Stomach (tissue), 9 donors: Measurements from ENCODE around the gene DIPK1A. TPM values are rescaled to one million over a fixed set of nuclear protein-coding genes. Genes with fewer than 3 reads are reported as not detected.

Experiments
- DNase-seq, 2 donors: peaks; one replicate each; pipeline versions ENCODE4 v3.0.0 to v3.0.0-alpha.2; 2013 to 2019
- H3K27ac ChIP-seq, 5 donors: fragments of 200-600 bp in 4 of 5; sonication (generic) in 4 of 5; one replicate each; pipeline ENCODE4 v1.5.1; 2013 to 2019; ENCODE audit warnings: mild to moderate bottlenecking in 1 of 5, moderate library complexity in 1 of 5
- H3K27me3 ChIP-seq, 3 donors: fragments of 200-600 bp; sonication (generic); one replicate each; pipeline ENCODE4 v1.5.1; 2017 to 2019; ENCODE audit warnings: mixed run types in 1 of 3
- H3K36me3 ChIP-seq, 4 donors: fragments of 200-600 bp; sonication (generic); 1 replicate in 3 of 4; 2 replicates in 1 of 4; pipeline ENCODE4 v1.5.1; 2016 to 2019
- H3K4me1 ChIP-seq, 4 donors: fragments of 200-600 bp; sonication (generic); one replicate each; pipeline ENCODE4 v1.5.1; 2016 to 2019
- H3K4me3 ChIP-seq, 4 donors: fragments of 200-600 bp; sonication (generic) in 3 of 4; one replicate each; pipeline ENCODE4 v1.5.1; 2016 to 2019; ENCODE audit warnings: mild to moderate bottlenecking in 1 of 4
- H3K9me3 ChIP-seq, 4 donors: fragments of 200-600 bp; sonication (generic); one replicate each; pipeline ENCODE4 v1.5.1; 2016 to 2019
- EP300 ChIP-seq: sonication (generic); formaldehyde crosslinking; IDR thresholded peaks from one replicate; pipeline ENCODE4 v1.6.1; 2017; ENCODE audit warnings: antibody characterized with exemption
- POLR2A ChIP-seq, 4 donors: fragments of 450-650 bp; IDR thresholded peaks; one replicate each; pipeline ENCODE4 v1.6.1; 2016; ENCODE audit warnings: antibody characterized with exemption in 4 of 4, control low read depth in 2 of 4, mild to moderate bottlenecking in 1 of 4, moderate library complexity in 1 of 4
- POLR2AphosphoS5 ChIP-seq, 3 donors: sonication (generic); formaldehyde crosslinking; IDR thresholded peaks; one replicate each; pipeline ENCODE4 v1.6.1; 2016; ENCODE audit warnings: antibody characterized with exemption in 3 of 3
- WGBS, 5 donors: extraction: QIAGEN DNeasy Blood & Tissue Kit in 3 of 5; methylation state at CpG; one replicate each; pipeline versions ENCODE4 v1.1.5 to v1.1.7; 2013 to 2018; 5-methylcytosine and 5-hydroxymethylcytosine counted together
- intact Hi-C: fragments of 100-400 bp; cut with DNase I; formaldehyde crosslinking; loops from one replicate; pipeline ENCODE4 v1.15.1; 2023; ENCODE audit warnings: low total_unique reads
- polyA plus RNA-seq, 3 donors: library from polyadenylated mRNA; stranded (reverse); fragments of 200-250 nt; gene quantifications; one replicate each; pipeline ENCODE4 v1.2.3, GENCODE V29; 2013
- total RNA-seq, 5 donors: library from RNA; depleted of rRNA; stranded (reverse); fragments of >200 nt; gene quantifications; one replicate each; pipeline versions ENCODE4 v1.1.0 to v1.2.3, GENCODE V29; 2014 to 2016
- TF ChIP-seq, protein P1 (sequence below), 7 experiments: fragments of 450-650 bp in 4 of 7; fragments of 200-600 bp in 3 of 7; sonication (generic) in 3 of 7; IDR thresholded peaks; one replicate each; pipeline ENCODE4 v1.5.1; 2016 to 2019; ENCODE audit warnings: antibody characterized with exemption in 7 of 7, control low read depth in 2 of 7, mild to moderate bottlenecking in 1 of 7
- donor health status: healthy with polysubstance abuse.
- donor health status: Bipolar disorder and iron deficiency.
- donor health status: healthy.

Gene DIPK1A
- total and polyA plus RNA-seq, 8 donors: 2.0 to 15.5 (median 5.0) TPM

DNA sequence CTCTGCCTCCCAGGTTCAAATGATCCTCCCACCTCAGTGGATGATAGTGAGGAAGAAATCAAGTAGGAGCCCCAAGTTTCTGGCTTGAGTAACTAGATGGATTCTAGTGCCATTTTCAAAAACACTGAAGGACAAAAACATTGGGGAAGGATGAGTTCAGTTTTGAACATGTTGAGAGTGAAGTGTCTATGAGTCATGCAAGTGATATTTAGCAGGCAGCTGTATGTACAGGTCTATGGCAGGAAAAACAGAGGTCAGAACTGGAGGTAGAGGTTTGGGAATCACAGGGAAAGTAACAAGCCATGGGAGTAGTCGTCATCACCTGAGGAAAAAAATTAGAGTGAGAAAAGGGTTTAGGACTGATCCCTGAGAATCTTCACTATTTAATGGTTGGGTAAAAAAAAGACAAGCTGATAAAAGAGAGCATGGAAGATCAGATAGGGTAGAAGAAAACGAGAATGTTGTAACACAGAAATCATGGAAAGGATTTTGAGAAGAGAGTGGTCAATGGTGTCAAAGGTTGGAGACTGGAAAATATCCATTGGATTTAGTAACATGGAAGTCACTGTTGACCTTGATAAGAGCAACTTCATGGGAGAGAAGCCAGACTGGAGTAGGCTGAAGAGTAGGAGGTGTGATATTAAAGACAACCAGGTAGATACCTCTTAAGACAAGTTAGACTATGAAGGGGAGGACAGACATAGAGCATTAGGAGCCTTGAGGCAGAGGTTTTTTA lies 53.1 kb downstream of the DIPK1A start:
- WGBS, 5 donors: 65 to 88% (median 73%) methylated on average over 2 of the region's 2 CpGs
- Histone ChIP-seq H3K4me3 (no peak overlapping the region), H3K27me3 (no peaks in the 10 kb centered on the region), H3K27ac (no peak overlapping the region), H3K9me3 (no peaks in the 10 kb centered on the region), H3K4me1 (peaks cover 0 to 22% (median 10%) of the 10 kb centered on the region in 4 donors), H3K36me3 (no peaks in the 10 kb centered on the region)
- DNase-seq: no peak
- intact Hi-C loops: no loop called here
- TF ChIP-seq, protein P1, sequence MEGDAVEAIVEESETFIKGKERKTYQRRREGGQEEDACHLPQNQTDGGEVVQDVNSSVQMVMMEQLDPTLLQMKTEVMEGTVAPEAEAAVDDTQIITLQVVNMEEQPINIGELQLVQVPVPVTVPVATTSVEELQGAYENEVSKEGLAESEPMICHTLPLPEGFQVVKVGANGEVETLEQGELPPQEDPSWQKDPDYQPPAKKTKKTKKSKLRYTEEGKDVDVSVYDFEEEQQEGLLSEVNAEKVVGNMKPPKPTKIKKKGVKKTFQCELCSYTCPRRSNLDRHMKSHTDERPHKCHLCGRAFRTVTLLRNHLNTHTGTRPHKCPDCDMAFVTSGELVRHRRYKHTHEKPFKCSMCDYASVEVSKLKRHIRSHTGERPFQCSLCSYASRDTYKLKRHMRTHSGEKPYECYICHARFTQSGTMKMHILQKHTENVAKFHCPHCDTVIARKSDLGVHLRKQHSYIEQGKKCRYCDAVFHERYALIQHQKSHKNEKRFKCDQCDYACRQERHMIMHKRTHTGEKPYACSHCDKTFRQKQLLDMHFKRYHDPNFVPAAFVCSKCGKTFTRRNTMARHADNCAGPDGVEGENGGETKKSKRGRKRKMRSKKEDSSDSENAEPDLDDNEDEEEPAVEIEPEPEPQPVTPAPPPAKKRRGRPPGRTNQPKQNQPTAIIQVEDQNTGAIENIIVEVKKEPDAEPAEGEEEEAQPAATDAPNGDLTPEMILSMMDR (IDR thresholded peaks at IDR 0.05): no peak
- TF ChIP-seq POLR2AphosphoS5 (IDR thresholded peaks at IDR 0.05) (no peak), EP300 (no peak), POLR2A (IDR thresholded peaks at IDR 0.05) (no peak)

DNA sequence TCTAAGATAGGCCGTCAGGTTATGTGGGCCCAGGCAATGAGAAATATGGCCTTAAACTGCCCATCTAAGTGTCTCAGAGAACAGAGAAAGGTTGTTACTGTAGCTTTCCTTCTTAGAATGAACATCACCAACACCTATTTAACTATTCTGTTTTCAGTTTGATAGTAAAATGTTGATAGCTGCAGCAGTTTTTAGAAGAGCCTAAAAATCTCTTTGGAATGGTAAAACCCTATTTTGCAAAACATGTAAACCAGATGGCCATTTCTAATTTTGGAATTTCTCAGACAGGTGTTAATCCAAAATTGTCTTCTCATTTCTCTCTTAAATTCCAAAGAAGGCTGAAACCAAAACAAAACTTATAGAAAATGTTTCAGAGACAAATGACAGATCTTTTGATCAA lies 57.5 kb downstream of the DIPK1A start:
- Histone ChIP-seq H3K4me3 (no peak overlapping the region), H3K4me1 (no peaks in the 10 kb centered on the region), H3K9me3 (peaks cover 0 to 9% (median 2%) of the 10 kb centered on the region in 4 donors), H3K27ac (no peak overlapping the region), H3K36me3 (peaks cover 0 to 6% (median 0%) of the 10 kb centered on the region in 4 donors), H3K27me3 (no peaks in the 10 kb centered on the region)
- 83 to 97% (median 95%) methylated on average over 1 of the region's 1 CpG for WGBS, 5 donors
- TF ChIP-seq EP300 (no peak), POLR2A (IDR thresholded peaks at IDR 0.05) (no peak), POLR2AphosphoS5 (IDR thresholded peaks at IDR 0.05) (no peak)
- TF ChIP-seq, protein P1 (IDR thresholded peaks at IDR 0.05): no peak
- intact Hi-C loops: no loop called here
- no peak for DNase-seq

DNA sequence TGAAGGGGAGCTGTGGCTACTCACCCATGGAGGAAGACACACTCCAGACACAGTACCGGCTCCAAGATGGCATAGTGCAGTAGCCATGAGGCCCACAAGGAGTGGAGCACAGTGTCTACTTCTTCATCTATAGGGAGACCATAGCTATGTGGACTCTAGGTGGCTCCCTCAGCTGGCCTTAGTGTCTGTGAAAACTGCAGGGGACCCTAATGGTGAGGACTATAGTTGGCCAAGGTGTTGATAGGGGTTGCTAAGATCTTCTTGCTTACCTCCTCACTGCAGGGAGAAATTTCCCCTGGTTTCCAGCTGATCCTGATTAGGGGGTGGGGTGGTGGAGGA lies 58.9 kb downstream of the DIPK1A start:
- H3K36me3 ChIP-seq: peaks cover 0 to 6% (median 0%) of the 10 kb centered on the region in 4 donors
- H3K9me3 ChIP-seq: peaks cover 0 to 9% (median 2%) of the 10 kb centered on the region in 4 donors
- WGBS, 5 donors: 98 to 100% (median 100%) methylated on average over 1 of the region's 1 CpG
- TF ChIP-seq EP300 (no peak), POLR2AphosphoS5 (IDR thresholded peaks at IDR 0.05) (no peak), POLR2A (IDR thresholded peaks at IDR 0.05) (no peak)
- TF ChIP-seq, protein P1 (IDR thresholded peaks at IDR 0.05): no peak
- H3K27me3 ChIP-seq: no peaks in the 10 kb centered on the region
- no peaks in the 10 kb centered on the region for H3K4me1 ChIP-seq
- no peak for DNase-seq
- H3K27ac ChIP-seq: no peak overlapping the region
- intact Hi-C loops: no loop called here
- no peak overlapping the region for H3K4me3 ChIP-seq

DNA sequence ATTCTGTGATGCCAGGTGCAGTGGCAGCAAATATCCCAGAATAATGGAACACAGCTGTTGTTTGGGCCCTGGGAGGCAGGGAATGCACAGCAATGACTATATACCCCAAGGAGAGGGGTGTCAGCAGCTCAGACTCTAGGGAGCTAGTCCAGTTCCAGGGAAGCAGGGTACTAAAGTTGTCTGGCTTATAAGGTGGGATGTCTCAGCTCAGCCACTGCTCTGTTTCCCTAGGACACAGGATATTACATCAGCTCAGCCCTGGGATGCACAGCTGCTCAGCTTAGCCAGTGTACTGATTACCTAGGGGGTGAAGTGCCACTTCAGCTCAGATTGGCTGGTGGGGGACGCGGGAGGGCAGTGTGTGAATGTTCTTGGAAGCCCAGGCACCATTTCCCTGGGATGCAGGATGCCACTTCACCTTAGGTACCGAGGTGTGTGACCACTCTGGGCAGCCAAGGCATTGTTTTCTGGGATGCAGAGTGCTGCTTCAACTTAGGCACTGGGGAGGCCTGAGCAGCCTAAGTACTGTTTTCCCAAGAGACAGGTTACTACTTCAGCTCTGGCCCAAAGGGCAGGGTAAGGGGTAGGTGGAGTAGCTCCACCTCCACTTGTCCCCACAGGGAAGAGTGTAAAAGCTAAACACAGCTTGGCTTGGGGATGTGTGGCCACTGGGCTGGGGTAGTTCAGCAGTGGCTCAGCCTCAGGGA lies 59.4 kb downstream of the DIPK1A start:
- intact Hi-C loops: no loop called here
- TF ChIP-seq POLR2AphosphoS5 (IDR thresholded peaks at IDR 0.05) (no peak), POLR2A (IDR thresholded peaks at IDR 0.05) (no peak), EP300 (no peak)
- TF ChIP-seq, protein P1 (IDR thresholded peaks at IDR 0.05): no peak
- Histone ChIP-seq H3K27me3 (no peaks in the 10 kb centered on the region), H3K9me3 (peaks cover 0 to 9% (median 2%) of the 10 kb centered on the region in 4 donors), H3K36me3 (peaks cover 0 to 6% (median 0%) of the 10 kb centered on the region in 4 donors), H3K4me3 (no peak overlapping the region), H3K27ac (no peak overlapping the region), H3K4me1 (no peaks in the 10 kb centered on the region)
- no peak for DNase-seq
- 95 to 100% (median 97%) methylated on average over 3 of the region's 3 CpGs for WGBS, 5 donors
